IPS-15b (cell line): ENCODE data around the gene SYNDIG1.

ENCODE experiments used
- H3K27me3 ChIP-seq: one replicate; pipeline ENCODE4 v1.6.1; 2013; ENCODE audit warnings: low read length; ENCODE audit not compliant: control insufficient read depth, insufficient read depth
- H3K36me3 ChIP-seq: one replicate; pipeline ENCODE4 v1.6.1; 2013; ENCODE audit warnings: low read length; ENCODE audit not compliant: control insufficient read depth, insufficient read depth
- H3K4me1 ChIP-seq: one replicate; pipeline ENCODE4 v1.6.1; 2013; ENCODE audit warnings: mild to moderate bottlenecking, low read length; ENCODE audit not compliant: control insufficient read depth, insufficient read depth
- H3K4me3 ChIP-seq: one replicate; pipeline ENCODE4 v1.5.1; 2013; ENCODE audit warnings: low read depth, low read length
- H3K9ac ChIP-seq: one replicate; pipeline ENCODE4 v1.6.1; 2013; ENCODE audit warnings: low read depth, mild to moderate bottlenecking, low read length
- H3K9me3 ChIP-seq: one replicate; pipeline ENCODE4 v1.6.1; 2013; ENCODE audit warnings: mild to moderate bottlenecking, low read length; ENCODE audit not compliant: control insufficient read depth, insufficient read depth

Gene SYNDIG1

DNA sequence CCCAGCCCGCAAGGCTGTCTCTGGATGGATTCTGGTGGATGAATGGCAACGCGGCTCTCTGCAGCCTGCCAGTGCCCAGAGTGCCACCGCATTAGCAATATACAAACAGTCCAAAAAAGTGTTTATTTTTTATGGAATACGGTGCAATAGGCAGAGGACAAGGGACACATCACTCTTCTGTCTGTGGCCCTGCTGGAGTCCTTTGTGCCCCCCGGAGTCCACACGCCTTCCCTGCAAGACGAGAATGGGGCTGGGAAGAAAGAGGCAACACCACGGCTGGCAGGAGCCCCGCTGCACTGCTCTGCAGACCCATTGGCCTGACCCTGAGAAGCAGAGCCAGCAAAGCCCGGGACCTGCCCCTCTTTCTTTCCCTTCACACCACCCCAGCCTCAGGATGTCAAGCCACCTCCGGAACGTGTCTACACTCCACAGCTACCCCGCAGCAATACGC is 196.3 kb downstream of the SYNDIG1 start:
- Histone ChIP-seq H3K27me3 (no peaks in the 10 kb centered on the region), H3K9me3 (no peaks in the 10 kb centered on the region), H3K9ac (no peak overlapping the region), H3K4me3 (no peak overlapping the region), H3K36me3 (no peaks in the 10 kb centered on the region), H3K4me1 (no peaks in the 10 kb centered on the region)

DNA sequence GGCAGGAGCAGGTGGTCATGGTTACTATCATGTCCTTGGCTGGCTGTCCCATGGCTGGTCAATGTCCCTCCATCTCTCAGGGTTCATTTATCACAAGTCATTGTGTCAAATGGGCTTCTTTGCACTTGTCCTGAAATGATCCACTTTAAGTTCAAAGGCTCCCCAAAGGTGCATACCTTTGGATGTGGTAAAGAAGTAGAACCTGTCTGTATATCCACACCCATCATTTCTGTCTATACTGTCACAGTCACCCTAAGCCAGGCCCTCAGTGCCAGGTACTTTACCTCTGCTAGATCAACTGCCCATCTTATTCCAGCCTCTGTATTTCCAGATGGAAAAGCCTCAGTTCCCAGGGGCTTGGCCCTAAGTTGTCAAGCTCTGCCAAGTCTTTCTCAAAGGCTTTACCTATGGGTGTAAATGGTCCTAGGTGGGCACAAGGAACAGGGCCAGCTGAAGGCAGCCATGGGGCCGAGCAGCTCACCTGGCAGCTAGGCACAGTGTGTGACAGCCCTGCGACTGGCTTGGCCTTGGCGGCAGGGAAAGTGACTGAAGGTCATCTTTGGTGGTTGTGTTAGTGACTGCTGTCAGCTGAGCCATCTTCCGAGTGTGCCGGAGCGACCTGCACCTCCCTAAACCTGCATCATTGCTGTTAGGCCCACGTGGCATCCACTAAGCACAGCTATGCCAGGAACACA is 198.4 kb downstream of the SYNDIG1 start:
- Histone ChIP-seq H3K4me1 (no peaks in the 10 kb centered on the region), H3K9ac (no peak overlapping the region), H3K36me3 (no peaks in the 10 kb centered on the region), H3K9me3 (no peaks in the 10 kb centered on the region), H3K4me3 (no peak overlapping the region), H3K27me3 (no peaks in the 10 kb centered on the region)

GRCh38 chr20:24668384-24668702 is 198.9 kb downstream of the SYNDIG1 start:
- Histone ChIP-seq H3K9ac (no peak overlapping the region), H3K4me1 (no peaks in the 10 kb centered on the region), H3K4me3 (no peak overlapping the region), H3K27me3 (no peaks in the 10 kb centered on the region), H3K36me3 (no peaks in the 10 kb centered on the region), H3K9me3 (no peaks in the 10 kb centered on the region)

DNA sequence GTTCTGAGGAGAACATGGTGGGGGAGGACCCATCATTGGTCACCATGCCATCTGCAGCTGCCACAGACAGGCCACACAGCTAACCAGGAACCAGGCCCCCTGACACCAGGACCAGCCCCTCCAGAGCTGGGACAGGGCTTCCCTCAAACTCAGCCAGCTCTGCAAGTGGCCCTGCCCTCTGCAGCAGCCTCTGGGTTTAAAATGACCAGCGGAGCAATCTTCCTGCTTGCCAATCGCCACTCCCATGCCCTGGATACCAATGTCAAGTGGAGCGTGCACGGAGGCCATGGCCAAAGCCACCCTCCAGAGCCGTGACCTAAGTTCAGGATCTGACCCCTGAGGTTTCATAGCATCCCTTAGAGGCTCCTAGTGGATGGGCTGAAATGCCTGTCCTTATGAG is 199.4 kb downstream of the SYNDIG1 start:
- no peak overlapping the region for H3K4me3 ChIP-seq
- H3K9ac ChIP-seq: no peak overlapping the region
- H3K27me3 ChIP-seq: no peaks in the 10 kb centered on the region
- H3K4me1 ChIP-seq: no peaks in the 10 kb centered on the region
- no peaks in the 10 kb centered on the region for H3K9me3 ChIP-seq
- H3K36me3 ChIP-seq: no peaks in the 10 kb centered on the region

- H3K27me3 ChIP-seq: no peaks in the 10 kb centered on the region
- H3K9me3 ChIP-seq: no peaks in the 10 kb centered on the region
- no peaks in the 10 kb centered on the region for H3K4me1 ChIP-seq
- H3K4me3 ChIP-seq: no peak overlapping the region
- no peaks in the 10 kb centered on the region for H3K36me3 ChIP-seq
- H3K9ac ChIP-seq: no peak overlapping the region
Measured at GRCh38 chr20:24669701-24670100, 200.3 kb downstream of the SYNDIG1 start.

GRCh38 chr20:24670341-24670872 is 201.0 kb downstream of the SYNDIG1 start:
- Histone ChIP-seq H3K4me1 (no peaks in the 10 kb centered on the region), H3K4me3 (no peak overlapping the region), H3K9me3 (no peaks in the 10 kb centered on the region), H3K27me3 (no peaks in the 10 kb centered on the region), H3K36me3 (no peaks in the 10 kb centered on the region), H3K9ac (no peak overlapping the region)

GRCh38 chr20:24670981-24671380 is 201.6 kb downstream of the SYNDIG1 start:
- no peak overlapping the region for H3K9ac ChIP-seq
- no peak overlapping the region for H3K4me3 ChIP-seq
- no peaks in the 10 kb centered on the region for H3K9me3 ChIP-seq
- H3K36me3 ChIP-seq: no peaks in the 10 kb centered on the region
- H3K27me3 ChIP-seq: no peaks in the 10 kb centered on the region
- no peaks in the 10 kb centered on the region for H3K4me1 ChIP-seq

DNA sequence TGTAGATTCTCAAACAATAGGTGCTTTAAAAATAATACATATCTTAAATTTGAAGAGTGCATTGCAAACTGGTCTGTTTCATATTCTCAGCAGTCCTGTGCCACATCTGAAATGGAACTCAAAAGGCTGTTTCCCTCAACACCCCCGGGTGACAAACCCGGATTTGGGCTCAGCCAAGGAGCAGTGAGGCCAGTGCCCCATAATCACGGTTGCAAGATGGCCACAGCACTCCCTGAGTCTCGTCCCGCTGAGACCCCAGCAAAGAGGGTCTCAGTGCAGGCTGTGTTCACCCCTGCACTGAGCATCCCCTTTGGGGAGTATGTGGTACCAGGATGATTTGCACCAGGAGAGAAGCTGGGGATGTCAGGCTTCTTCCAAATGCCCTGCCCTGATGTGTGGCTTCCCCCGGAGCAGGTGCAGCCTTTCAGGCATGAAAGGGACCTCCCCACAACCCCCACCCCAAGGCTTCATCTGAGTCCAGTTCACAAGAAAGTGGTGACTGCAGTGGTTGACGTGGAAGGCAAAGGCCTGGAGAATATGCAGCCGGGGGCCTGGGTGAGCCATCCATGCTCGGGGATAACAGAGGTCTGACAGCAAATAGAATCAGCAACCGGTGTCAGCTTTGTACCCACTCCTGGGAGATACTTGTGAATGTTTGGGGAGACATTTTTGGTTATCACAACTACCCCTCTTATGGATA is 202.9 kb downstream of the SYNDIG1 start:
- no peaks in the 10 kb centered on the region for H3K9me3 ChIP-seq
- H3K36me3 ChIP-seq: no peaks in the 10 kb centered on the region
- H3K9ac ChIP-seq: no peak overlapping the region
- no peaks in the 10 kb centered on the region for H3K4me1 ChIP-seq
- no peak overlapping the region for H3K4me3 ChIP-seq
- H3K27me3 ChIP-seq: no peaks in the 10 kb centered on the region

DNA sequence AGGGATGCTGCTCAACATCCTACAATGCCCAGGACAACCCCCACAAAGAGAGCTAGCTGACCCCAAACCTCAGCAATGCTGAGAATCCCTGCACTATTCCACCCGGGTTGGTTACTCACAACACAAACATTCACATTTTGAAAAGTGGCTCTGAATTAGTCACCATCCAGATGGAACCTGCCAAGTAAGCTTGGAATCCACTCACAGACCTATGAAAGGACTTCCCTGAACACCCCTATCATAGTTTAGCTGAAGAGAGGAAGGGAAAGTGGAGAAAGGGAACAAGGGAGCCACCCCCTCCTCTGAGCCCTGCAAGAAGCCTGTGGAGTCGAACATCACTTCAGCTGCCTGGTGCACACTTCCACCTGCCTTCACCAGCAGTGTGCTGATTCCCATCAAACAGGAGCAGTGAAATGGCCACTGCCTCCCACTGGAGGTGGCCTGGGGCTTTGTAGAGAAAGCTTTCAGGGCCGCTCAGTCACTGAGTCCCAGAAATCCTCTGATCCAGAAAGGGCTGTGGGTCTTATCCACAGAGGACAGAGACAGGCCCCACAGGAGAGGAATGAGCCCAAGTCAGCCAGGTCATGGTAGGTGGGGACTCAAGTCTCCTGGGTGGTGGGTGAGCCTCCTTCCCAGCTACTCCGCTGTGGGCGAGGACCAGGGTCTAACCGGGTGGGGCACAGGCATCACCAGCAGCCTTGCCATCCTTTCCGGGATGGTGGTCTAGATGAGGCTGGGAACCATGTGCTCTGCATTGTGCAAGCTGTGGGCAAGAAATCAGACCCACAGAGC is 203.7 kb downstream of the SYNDIG1 start:
- no peak overlapping the region for H3K4me3 ChIP-seq
- H3K9ac ChIP-seq: no peak overlapping the region
- H3K27me3 ChIP-seq: no peaks in the 10 kb centered on the region

GRCh38 chr20:24673678-24674570 is 204.5 kb downstream of the SYNDIG1 start:
- no peaks in the 10 kb centered on the region for H3K9me3 ChIP-seq
- H3K9ac ChIP-seq: no peak overlapping the region
- no peak overlapping the region for H3K4me3 ChIP-seq
- H3K27me3 ChIP-seq: no peaks in the 10 kb centered on the region
- H3K4me1 ChIP-seq: no peaks in the 10 kb centered on the region
- H3K36me3 ChIP-seq: no peaks in the 10 kb centered on the region

More for the DNA sequence above, 203.7 kb downstream of the SYNDIG1 start:
- Histone ChIP-seq H3K36me3 (no peaks in the 10 kb centered on the region), H3K9me3 (no peaks in the 10 kb centered on the region), H3K4me1 (no peaks in the 10 kb centered on the region)
